Chondrocyte (in vitro differentiated cells): ENCODE measurements around the gene ABI3BP. TPM values are rescaled to one million over a fixed set of nuclear protein-coding genes. Genes with fewer than 3 reads are reported as not detected.

Experiments
- DNase-seq: peaks from one replicate; pipeline ENCODE4 v3.0.0; 2021; ENCODE audit warnings: mixed read lengths, low spot score
- H3K27ac Mint-ChIP-seq: one replicate; pipeline ENCODE4 v1.8.0; 2021; ENCODE audit warnings: mild to moderate bottlenecking, moderate library complexity, mixed read lengths; ENCODE audit not compliant: unreplicated experiment
- H3K27me3 Mint-ChIP-seq: 2 replicates; pipeline ENCODE4 v1.8.0; 2021; ENCODE audit warnings: low read depth, mixed read lengths
- H3K36me3 Mint-ChIP-seq: 2 replicates; pipeline ENCODE4 v1.8.0; 2021; ENCODE audit warnings: low read depth, mixed read lengths
- H3K4me1 Mint-ChIP-seq: 2 replicates; pipeline ENCODE4 v1.8.0; 2021; ENCODE audit warnings: low read depth, mild to moderate bottlenecking, mixed read lengths
- H3K4me3 Mint-ChIP-seq: one replicate; pipeline ENCODE4 v1.8.0; 2021; ENCODE audit warnings: mild to moderate bottlenecking, moderate library complexity, mixed read lengths; ENCODE audit not compliant: unreplicated experiment
- H3K9me3 Mint-ChIP-seq: 2 replicates; pipeline ENCODE4 v1.8.0; 2021; ENCODE audit warnings: low read depth, mixed read lengths
- CTCF ChIP-seq: fragments of 200-600 bp; sonication (generic); IDR thresholded peaks from 2 replicates; pipeline ENCODE4 v1.5.0; 2021; ENCODE audit warnings: antibody characterized with exemption, mild to moderate bottlenecking, moderate library complexity
- long read RNA-seq: library from polyadenylated mRNA; stranded (forward); transcript quantifications from one replicate; pipeline ENCODE4 v2.0.0, GENCODE V29; 2021
- total RNA-seq: library from RNA; stranded (reverse); gene quantifications from 3 replicates; pipeline ENCODE4 v1.2.1, GENCODE V29; 2021

The ABI3BP gene
- 8.9 to 166 TPM (median 10.2 TPM) in 3 replicates for total RNA-seq
- long read RNA-seq, partial matches to known transcripts: 1 of 5 reads
- long read RNA-seq, other reads (novel, unspliced or antisense): 4 of 5 reads

GRCh38 chr3:100993309-100993708, at the start of gene ABI3BP:
Gene ABI3BP, minus strand, starts transcription at chr3:100993421. Its CDS starts 37 bp downstream, at chr3:100993384.
- peak within 1 kb of the TSS; percentile 21 for H3K4me3 Mint-ChIP-seq

GRCh38 chr3:101039285-101039684, 46.1 kb upstream of the ABI3BP start:
- Mint-ChIP-seq H3K9me3 (peaks cover 15% of the 10 kb centered on the region), H3K27ac (no peak overlapping the region), H3K4me1 (peaks cover 56% of the 10 kb centered on the region)

More at GRCh38 chr3:100993309-100993708, at the start of gene ABI3BP:
- H3K36me3 Mint-ChIP-seq: no peaks in the 10 kb centered on the region
- H3K27ac Mint-ChIP-seq: peak within 1 kb of the TSS; percentile 74
- H3K4me1 Mint-ChIP-seq: peaks cover 22% of the 10 kb centered on the region
- no peaks in the 10 kb centered on the region for H3K9me3 Mint-ChIP-seq
- TF ChIP-seq CTCF: no peak
- peak; percentile 84 for DNase-seq
- no peaks in the 10 kb centered on the region for H3K27me3 Mint-ChIP-seq

DNA sequence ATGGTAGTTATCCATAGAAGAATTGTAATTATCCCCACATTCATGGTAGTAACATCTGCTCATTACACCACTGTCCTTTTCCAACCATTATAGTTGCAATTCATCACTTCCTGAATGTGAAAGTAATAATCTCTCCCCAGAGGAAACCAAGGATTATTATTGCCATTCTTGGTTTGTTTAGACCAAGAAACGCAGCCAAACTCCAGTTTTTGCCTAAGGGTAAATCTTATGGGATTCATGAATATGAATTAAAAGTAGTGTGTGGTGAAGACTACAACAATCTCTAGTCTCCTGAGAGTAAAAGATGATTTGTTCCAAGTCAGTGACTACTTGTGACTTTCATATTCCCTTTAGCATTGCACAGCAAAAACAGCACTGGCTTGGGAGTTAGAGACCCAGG, 45.7 kb upstream of the ABI3BP start:
- no peak overlapping the region for H3K27ac Mint-ChIP-seq
- H3K27me3 Mint-ChIP-seq: no peaks in the 10 kb centered on the region
- H3K4me3 Mint-ChIP-seq: no peak overlapping the region
- TF ChIP-seq CTCF: no peak
- H3K36me3 Mint-ChIP-seq: peaks cover 4% of the 10 kb centered on the region
- no peak for DNase-seq
- H3K9me3 Mint-ChIP-seq: peaks cover 15% of the 10 kb centered on the region
- H3K4me1 Mint-ChIP-seq: peaks cover 60% of the 10 kb centered on the region

More at GRCh38 chr3:101039285-101039684, 46.1 kb upstream of the ABI3BP start:
- no peak for DNase-seq
- H3K27me3 Mint-ChIP-seq: no peaks in the 10 kb centered on the region
- no peak for TF ChIP-seq CTCF
- peaks cover 4% of the 10 kb centered on the region for H3K36me3 Mint-ChIP-seq
- H3K4me3 Mint-ChIP-seq: no peak overlapping the region

DNA sequence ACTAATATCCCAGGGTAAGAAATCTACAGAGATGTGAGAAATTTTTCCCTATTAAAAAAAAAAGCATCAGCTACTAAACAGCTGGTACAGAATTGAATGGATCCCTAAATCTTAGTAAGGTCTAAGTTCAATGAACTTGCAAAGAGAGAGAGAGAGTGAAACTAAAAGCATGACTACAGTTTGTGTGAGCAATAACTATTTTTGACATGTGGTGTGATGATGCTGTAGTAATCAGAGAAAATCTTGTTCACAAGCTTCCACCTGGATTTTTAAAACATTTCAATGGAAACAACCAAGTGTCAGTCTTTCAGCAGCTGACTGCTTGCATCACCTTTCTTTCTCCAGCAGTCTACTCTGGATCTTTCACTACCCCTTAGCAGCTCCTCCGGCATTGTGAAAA, 45.2 kb upstream of the ABI3BP start:
- H3K27me3 Mint-ChIP-seq: no peaks in the 10 kb centered on the region
- DNase-seq: no peak
- no peak for TF ChIP-seq CTCF
- peaks cover 15% of the 10 kb centered on the region for H3K9me3 Mint-ChIP-seq
- peak overlapping the region; percentile 19 for H3K27ac Mint-ChIP-seq
- H3K36me3 Mint-ChIP-seq: peaks cover 4% of the 10 kb centered on the region
- peaks cover 60% of the 10 kb centered on the region for H3K4me1 Mint-ChIP-seq
- no peak overlapping the region for H3K4me3 Mint-ChIP-seq

DNA sequence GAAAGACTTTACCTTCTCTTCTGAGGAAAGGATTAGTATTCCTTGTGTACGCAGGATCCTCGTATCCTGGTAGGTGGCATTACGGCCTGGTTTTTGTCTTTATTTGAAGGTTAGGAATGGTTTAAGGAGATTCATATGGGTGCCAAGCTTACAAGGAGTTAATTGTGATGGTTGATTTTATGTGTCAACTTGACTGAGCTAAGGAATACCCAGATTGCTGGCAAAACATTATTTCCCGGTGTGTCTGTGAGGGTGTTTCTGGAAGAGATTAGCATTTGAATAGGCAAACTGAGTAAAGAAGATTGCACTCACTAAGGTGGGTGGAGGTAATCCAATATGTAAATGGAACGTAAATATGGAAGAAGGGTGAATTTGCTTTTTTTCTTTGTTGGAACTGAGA, 44.4 kb upstream of the ABI3BP start:
- no peak for DNase-seq
- TF ChIP-seq CTCF: no peak
- peaks cover 15% of the 10 kb centered on the region for H3K9me3 Mint-ChIP-seq
- H3K4me1 Mint-ChIP-seq: peaks cover 53% of the 10 kb centered on the region
- peaks cover 6% of the 10 kb centered on the region for H3K36me3 Mint-ChIP-seq
- no peak overlapping the region for H3K4me3 Mint-ChIP-seq
- H3K27ac Mint-ChIP-seq: no peak overlapping the region
- H3K27me3 Mint-ChIP-seq: no peaks in the 10 kb centered on the region
